ENCODE measurements around the gene IP6K3.

DNA sequence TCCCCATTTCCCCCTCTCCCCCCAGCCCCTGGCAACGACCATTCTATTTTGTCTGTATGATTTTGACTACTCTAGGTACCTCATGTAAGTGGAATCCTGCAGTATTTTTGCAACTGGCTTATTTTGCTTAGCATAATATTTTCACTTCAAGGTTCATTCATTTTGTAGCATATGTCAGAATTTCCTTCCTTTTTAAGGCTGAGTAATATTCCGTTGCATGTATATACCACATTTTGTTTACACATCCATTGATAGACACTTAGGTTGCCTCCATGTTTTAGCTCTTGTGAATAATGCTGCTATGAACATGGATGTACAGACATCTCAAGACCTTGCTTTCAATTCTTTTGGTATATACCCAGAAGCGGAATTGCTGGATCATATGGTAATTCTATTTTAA is 33.8 kb downstream of the IP6K3 start:
- no peak for TF ChIP-seq EZH2 (IDR thresholded peaks at IDR 0.05; ENCODE audit: borderline replicate concordance, low read depth, low read length, poor library complexity, severe bottlenecking)
- TF ChIP-seq, protein P1, sequence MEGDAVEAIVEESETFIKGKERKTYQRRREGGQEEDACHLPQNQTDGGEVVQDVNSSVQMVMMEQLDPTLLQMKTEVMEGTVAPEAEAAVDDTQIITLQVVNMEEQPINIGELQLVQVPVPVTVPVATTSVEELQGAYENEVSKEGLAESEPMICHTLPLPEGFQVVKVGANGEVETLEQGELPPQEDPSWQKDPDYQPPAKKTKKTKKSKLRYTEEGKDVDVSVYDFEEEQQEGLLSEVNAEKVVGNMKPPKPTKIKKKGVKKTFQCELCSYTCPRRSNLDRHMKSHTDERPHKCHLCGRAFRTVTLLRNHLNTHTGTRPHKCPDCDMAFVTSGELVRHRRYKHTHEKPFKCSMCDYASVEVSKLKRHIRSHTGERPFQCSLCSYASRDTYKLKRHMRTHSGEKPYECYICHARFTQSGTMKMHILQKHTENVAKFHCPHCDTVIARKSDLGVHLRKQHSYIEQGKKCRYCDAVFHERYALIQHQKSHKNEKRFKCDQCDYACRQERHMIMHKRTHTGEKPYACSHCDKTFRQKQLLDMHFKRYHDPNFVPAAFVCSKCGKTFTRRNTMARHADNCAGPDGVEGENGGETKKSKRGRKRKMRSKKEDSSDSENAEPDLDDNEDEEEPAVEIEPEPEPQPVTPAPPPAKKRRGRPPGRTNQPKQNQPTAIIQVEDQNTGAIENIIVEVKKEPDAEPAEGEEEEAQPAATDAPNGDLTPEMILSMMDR (conservative IDR thresholded peaks at IDR 0.05; ENCODE audit: low read depth, low read length): no peak
